ENCODE results near the gene FBLN5. TPM values are rescaled to one million over a fixed set of nuclear protein-coding genes. Genes with fewer than 3 reads are reported as not detected.

Gene FBLN5
- total RNA-seq, result 100 to 1,000 TPM in 1 of 3 donors, 10 to 100 TPM in 2; 81.8 to 171 (median 83.2) TPM

GRCh38 chr14:91947475-91948184, at the start of gene FBLN5:
TSS of gene FBLN5 (minus strand) at chr14:91947694. CDS start at chr14:91947229, 465 bp downstream.
- intact Hi-C loops (cut with DNase I; ENCODE audit: low total_unique reads), result no loop called here
- no peaks in the 10 kb centered on the region for H3K36me3 ChIP-seq
- TF ChIP-seq POLR2AphosphoS5 (IDR thresholded peaks at IDR 0.05) (no peak), CTCF (IDR thresholded peaks at IDR 0.05) (no peak), POLR2A (IDR thresholded peaks at IDR 0.05) (no peak)
- no peaks in the 10 kb centered on the region for H3K4me1 ChIP-seq
- H3K27ac ChIP-seq, result peak within 1 kb of the TSS; percentile 63 to 84
- DNase-seq (ENCODE audit: low spot score in 2 of 2), result peak in 1 of 2 donors; percentile 41
- no peaks in the 10 kb centered on the region for H3K9me3 ChIP-seq
- H3K27me3 ChIP-seq, result no peaks in the 10 kb centered on the region
- H3K4me3 ChIP-seq, result peak within 1 kb of the TSS; percentile 63 to 74 (median 68)

DNA sequence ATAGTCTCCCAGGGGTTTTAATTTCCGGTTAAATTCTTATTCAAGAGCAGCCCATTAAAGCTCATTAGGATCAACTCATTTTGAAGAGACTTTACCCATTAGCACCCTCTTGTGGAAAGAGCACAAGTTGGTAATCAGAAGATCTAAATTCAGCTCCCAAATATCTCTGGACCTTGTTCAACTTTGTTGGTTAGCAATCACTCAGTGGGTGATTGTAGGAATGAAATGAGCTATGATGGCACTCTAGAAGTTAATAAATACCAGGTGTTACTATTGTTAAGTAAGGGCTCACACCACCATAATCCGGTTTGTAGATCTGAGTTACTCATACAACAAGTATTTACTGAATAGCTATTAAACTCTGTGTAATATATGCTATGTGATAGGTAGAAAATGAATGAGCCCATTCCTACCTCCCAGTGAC, 49.5 kb upstream of the FBLN5 start:
- intact Hi-C loops (cut with DNase I; ENCODE audit: low total_unique reads), result no loop called here
- Histone ChIP-seq H3K27ac (no peak overlapping the region), H3K9me3 (no peaks in the 10 kb centered on the region), H3K27me3 (no peaks in the 10 kb centered on the region), H3K36me3 (no peaks in the 10 kb centered on the region), H3K4me3 (no peak overlapping the region), H3K4me1 (no peaks in the 10 kb centered on the region)
- no peak for DNase-seq (ENCODE audit: low spot score in 2 of 2)
- TF ChIP-seq POLR2A (IDR thresholded peaks at IDR 0.05) (no peak), CTCF (IDR thresholded peaks at IDR 0.05) (peak; percentile 24 to 55 (median 44))

GRCh38 chr14:91987192-91987591, 39.7 kb upstream of the FBLN5 start:
- no peaks in the 10 kb centered on the region for H3K9me3 ChIP-seq
- no peak for TF ChIP-seq CTCF (IDR thresholded peaks at IDR 0.05)
- TF ChIP-seq POLR2A (IDR thresholded peaks at IDR 0.05), result no peak
- TF ChIP-seq POLR2AphosphoS5 (IDR thresholded peaks at IDR 0.05), result no peak
- no peaks in the 10 kb centered on the region for H3K27me3 ChIP-seq
- intact Hi-C loops (cut with DNase I; ENCODE audit: low total_unique reads), result no loop called here
- no peak overlapping the region for H3K27ac ChIP-seq
- no peak for DNase-seq (ENCODE audit: low spot score in 2 of 2)
- H3K4me1 ChIP-seq, result no peaks in the 10 kb centered on the region
- H3K4me3 ChIP-seq, result no peak overlapping the region
- no peaks in the 10 kb centered on the region for H3K36me3 ChIP-seq

DNA sequence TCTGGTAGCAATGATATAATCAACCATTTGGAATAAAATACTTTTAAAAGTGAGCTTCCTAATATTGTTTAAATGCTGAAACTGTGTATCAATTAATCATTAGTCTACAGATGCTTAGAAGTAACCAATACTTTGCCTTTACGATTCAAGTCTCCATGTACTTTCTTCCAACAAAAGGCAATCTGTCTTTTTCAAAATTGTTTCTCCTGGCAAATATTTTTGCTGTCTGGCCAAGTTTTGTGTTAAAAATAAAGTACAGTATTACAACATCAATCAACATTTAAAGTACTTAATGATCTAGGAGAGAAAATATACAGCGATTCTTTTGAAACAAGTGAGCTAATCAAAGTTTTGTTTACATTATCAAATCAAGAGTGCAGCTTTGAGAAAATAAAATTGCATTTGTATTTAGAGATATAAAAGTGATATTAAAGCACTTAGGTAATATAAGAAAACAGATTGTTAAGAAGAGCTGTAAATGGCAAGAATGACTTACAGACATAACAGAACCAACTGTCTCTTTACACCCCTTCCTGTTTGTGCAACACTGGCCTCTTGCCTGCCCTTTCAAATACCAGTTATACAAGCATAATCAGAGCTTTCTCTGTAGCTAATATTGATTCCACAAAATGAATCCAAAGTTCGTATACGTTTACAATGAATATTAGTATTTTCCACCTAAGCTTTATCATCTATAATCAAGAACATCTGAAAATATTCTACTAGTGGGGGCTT, 38.2 kb upstream of the FBLN5 start:
- Histone ChIP-seq H3K4me3 (no peak overlapping the region), H3K36me3 (no peaks in the 10 kb centered on the region), H3K4me1 (no peaks in the 10 kb centered on the region), H3K27me3 (no peaks in the 10 kb centered on the region), H3K9me3 (no peaks in the 10 kb centered on the region), H3K27ac (no peak overlapping the region)
- intact Hi-C loops (cut with DNase I; ENCODE audit: low total_unique reads), result no loop called here
- no peak for DNase-seq (ENCODE audit: low spot score in 2 of 2)
- TF ChIP-seq POLR2A (IDR thresholded peaks at IDR 0.05), result no peak
- TF ChIP-seq POLR2AphosphoS5 (IDR thresholded peaks at IDR 0.05), result no peak
- TF ChIP-seq CTCF (IDR thresholded peaks at IDR 0.05), result no peak

DNA sequence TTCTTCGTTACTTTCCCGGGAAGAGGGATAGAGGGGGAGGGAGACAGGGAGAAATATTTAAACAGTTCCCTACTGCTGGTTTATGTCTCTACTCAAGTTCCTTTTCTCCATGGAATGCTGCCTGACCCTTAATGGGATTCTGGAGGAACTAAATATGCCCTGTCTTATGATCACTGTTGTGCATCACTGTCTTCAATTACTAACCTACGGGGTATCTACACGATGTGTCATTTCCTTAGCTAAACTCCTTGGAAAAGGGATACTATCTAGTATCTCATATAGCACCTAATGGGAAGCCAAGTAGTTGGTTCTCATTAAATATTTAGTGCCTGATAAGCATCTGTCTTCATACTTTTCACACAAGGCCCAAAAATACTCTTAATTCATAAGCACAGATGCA, 37.5 kb upstream of the FBLN5 start:
- Histone ChIP-seq H3K4me3 (no peak overlapping the region), H3K27ac (no peak overlapping the region), H3K36me3 (no peaks in the 10 kb centered on the region), H3K9me3 (no peaks in the 10 kb centered on the region), H3K27me3 (no peaks in the 10 kb centered on the region), H3K4me1 (no peaks in the 10 kb centered on the region)
- intact Hi-C loops (cut with DNase I; ENCODE audit: low total_unique reads), result no loop called here
- no peak for DNase-seq (ENCODE audit: low spot score in 2 of 2)
- TF ChIP-seq POLR2AphosphoS5 (IDR thresholded peaks at IDR 0.05) (no peak), POLR2A (IDR thresholded peaks at IDR 0.05) (no peak), CTCF (IDR thresholded peaks at IDR 0.05) (no peak)

Measured in breast epithelium (tissue), 4 donors.